Loucy (cell line): Measurements from ENCODE around the gene ITPRIP.

Experiments used
- CTCF ChIP-seq: fragments of 200-600 bp; sonication (generic); conservative IDR thresholded peaks from 2 replicates; pipeline ENCODE4 v1.5.1; 2014; ENCODE audit warnings: mild to moderate bottlenecking, antibody characterized with exemption, low read length
- EZH2phosphoT487 ChIP-seq: fragments of 200-600 bp; IDR thresholded peaks from 2 replicates; pipeline ENCODE4 v1.6.1; 2018; ENCODE audit warnings: antibody characterized with exemption, mild to moderate bottlenecking, moderate library complexity, borderline replicate concordance

- TF ChIP-seq CTCF (no peak), EZH2phosphoT487 (no peak)
Observed at GRCh38 chr10:104307576-104308438, 30.5 kb downstream of the ITPRIP start.
